Ishikawa (cell line): Measurements from ENCODE around the gene ZNF555.

Source experiments
- CEBPB ChIP-seq: IDR thresholded peaks from 2 replicates; pipeline ENCODE4 v1.6.1; 2012
- CREB1 ChIP-seq: IDR thresholded peaks from 2 replicates; pipeline ENCODE4 v1.6.1; 2012; ENCODE audit warnings: low read depth
- EGR1 ChIP-seq: IDR thresholded peaks from 2 replicates; pipeline ENCODE4 v1.6.1; 2012
- EP300 ChIP-seq: IDR thresholded peaks from 2 replicates; pipeline ENCODE4 v1.6.1; 2012; ENCODE audit warnings: borderline replicate concordance
- FOXM1 ChIP-seq: IDR thresholded peaks from 2 replicates; pipeline ENCODE4 v1.6.1; 2012; ENCODE audit warnings: low read depth, borderline replicate concordance
- NFIC ChIP-seq: IDR thresholded peaks from 2 replicates; pipeline ENCODE4 v1.6.1; 2012
- RAD21 ChIP-seq: IDR thresholded peaks from 2 replicates; pipeline ENCODE4 v1.6.1; 2012; ENCODE audit warnings: low read depth
- TAF1 ChIP-seq: IDR thresholded peaks from 2 replicates; pipeline ENCODE4 v1.6.1; 2012; ENCODE audit warnings: low read depth, mild to moderate bottlenecking
- TCF12 ChIP-seq: IDR thresholded peaks from 2 replicates; pipeline ENCODE4 v1.6.1; 2012; ENCODE audit warnings: low read depth
- TEAD4 ChIP-seq: IDR thresholded peaks from 2 replicates; pipeline ENCODE4 v1.6.1; 2012
- ZBTB7A ChIP-seq: IDR thresholded peaks from 2 replicates; pipeline ENCODE4 v1.6.1; 2012; ENCODE audit warnings: low read depth
- TF ChIP-seq, protein P1 (sequence below): IDR thresholded peaks from 2 replicates; pipeline ENCODE4 v1.6.1; 2012; ENCODE audit warnings: low read depth, mild to moderate bottlenecking

- no peak for TF ChIP-seq RAD21
- no peak for TF ChIP-seq EGR1
- no peak for TF ChIP-seq CREB1
- no peak for TF ChIP-seq TCF12
- TF ChIP-seq FOXM1, result no peak
- TF ChIP-seq NFIC, result no peak
- no peak for TF ChIP-seq ZBTB7A
- TF ChIP-seq EP300, result no peak
- TF ChIP-seq CEBPB, result no peak
- no peak for TF ChIP-seq TAF1
- TF ChIP-seq TEAD4, result no peak
- TF ChIP-seq, protein P1, sequence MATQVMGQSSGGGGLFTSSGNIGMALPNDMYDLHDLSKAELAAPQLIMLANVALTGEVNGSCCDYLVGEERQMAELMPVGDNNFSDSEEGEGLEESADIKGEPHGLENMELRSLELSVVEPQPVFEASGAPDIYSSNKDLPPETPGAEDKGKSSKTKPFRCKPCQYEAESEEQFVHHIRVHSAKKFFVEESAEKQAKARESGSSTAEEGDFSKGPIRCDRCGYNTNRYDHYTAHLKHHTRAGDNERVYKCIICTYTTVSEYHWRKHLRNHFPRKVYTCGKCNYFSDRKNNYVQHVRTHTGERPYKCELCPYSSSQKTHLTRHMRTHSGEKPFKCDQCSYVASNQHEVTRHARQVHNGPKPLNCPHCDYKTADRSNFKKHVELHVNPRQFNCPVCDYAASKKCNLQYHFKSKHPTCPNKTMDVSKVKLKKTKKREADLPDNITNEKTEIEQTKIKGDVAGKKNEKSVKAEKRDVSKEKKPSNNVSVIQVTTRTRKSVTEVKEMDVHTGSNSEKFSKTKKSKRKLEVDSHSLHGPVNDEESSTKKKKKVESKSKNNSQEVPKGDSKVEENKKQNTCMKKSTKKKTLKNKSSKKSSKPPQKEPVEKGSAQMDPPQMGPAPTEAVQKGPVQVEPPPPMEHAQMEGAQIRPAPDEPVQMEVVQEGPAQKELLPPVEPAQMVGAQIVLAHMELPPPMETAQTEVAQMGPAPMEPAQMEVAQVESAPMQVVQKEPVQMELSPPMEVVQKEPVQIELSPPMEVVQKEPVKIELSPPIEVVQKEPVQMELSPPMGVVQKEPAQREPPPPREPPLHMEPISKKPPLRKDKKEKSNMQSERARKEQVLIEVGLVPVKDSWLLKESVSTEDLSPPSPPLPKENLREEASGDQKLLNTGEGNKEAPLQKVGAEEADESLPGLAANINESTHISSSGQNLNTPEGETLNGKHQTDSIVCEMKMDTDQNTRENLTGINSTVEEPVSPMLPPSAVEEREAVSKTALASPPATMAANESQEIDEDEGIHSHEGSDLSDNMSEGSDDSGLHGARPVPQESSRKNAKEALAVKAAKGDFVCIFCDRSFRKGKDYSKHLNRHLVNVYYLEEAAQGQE, result no peak
Measured at GRCh38 chr19:2800506-2800905, 40.8 kb upstream of the ZNF555 start.
